LNCaP clone FGC (cell line): Measurements from ENCODE around the gene SMOC2.

ENCODE experiments used
- DNase-seq: peaks from one replicate; pipeline ENCODE4 v3.0.0-alpha.2; 2011; ENCODE audit warnings: low read depth
- H3K4me3 ChIP-seq: 2 replicates; pipeline ENCODE4 v1.5.1; 2011; ENCODE audit warnings: mild to moderate bottlenecking, low read depth, low read length, control low read depth
- CTCF ChIP-seq: IDR thresholded peaks from 2 replicates; pipeline ENCODE4 v1.5.1; 2012; ENCODE audit warnings: mild to moderate bottlenecking; ENCODE audit not compliant: control insufficient read depth, insufficient read depth; ENCODE audit errors: extremely low read depth

Gene SMOC2

GRCh38 chr6:168667428-168667805 is 226.4 kb downstream of the SMOC2 start:
- no peak for DNase-seq
- TF ChIP-seq CTCF, result no peak
- H3K4me3 ChIP-seq, result no peak overlapping the region

GRCh38 chr6:168670401-168670985 is 229.5 kb downstream of the SMOC2 start:
- no peak for DNase-seq
- no peak for TF ChIP-seq CTCF
- no peak overlapping the region for H3K4me3 ChIP-seq

- H3K4me3 ChIP-seq, result no peak overlapping the region
- no peak for TF ChIP-seq CTCF
- no peak for DNase-seq
Observed at GRCh38 chr6:168671028-168671862, 230.3 kb downstream of the SMOC2 start.

GRCh38 chr6:168671863-168672546 is 231.0 kb downstream of the SMOC2 start:
- no peak overlapping the region for H3K4me3 ChIP-seq
- no peak for TF ChIP-seq CTCF
- no peak for DNase-seq

- H3K4me3 ChIP-seq, result no peak overlapping the region
- TF ChIP-seq CTCF, result no peak
Observed at GRCh38 chr6:168674595-168674994, 233.6 kb downstream of the SMOC2 start.

GRCh38 chr6:168675375-168675774 is 234.4 kb downstream of the SMOC2 start:
- no peak for DNase-seq
- no peak for TF ChIP-seq CTCF
- no peak overlapping the region for H3K4me3 ChIP-seq

More at GRCh38 chr6:168674595-168674994, 233.6 kb downstream of the SMOC2 start:
- DNase-seq, result no peak
